Astrocyte of the spinal cord (primary cell): ENCODE data around the gene SLC30A9.

Source experiments
- DNase-seq: peaks from one replicate; pipeline ENCODE4 v3.0.0; 2011; ENCODE audit warnings: low read depth, low spot score
- H3K4me3 ChIP-seq: 2 replicates; pipeline ENCODE4 v1.5.1; 2011; ENCODE audit warnings: low read depth, mild to moderate bottlenecking, low read length, moderate library complexity
- in situ Hi-C: cut with HindIII; loops from 2 replicates; pipeline ENCODE4 v1.10.0; 2017; ENCODE audit warnings: low sequenced_read_pairs
- TF ChIP-seq, protein P1 (sequence below): IDR thresholded peaks from 2 replicates; pipeline ENCODE4 v1.5.1; 2012; ENCODE audit warnings: low read depth, mild to moderate bottlenecking, low read length, inconsistent platforms

The SLC30A9 gene

GRCh38 chr4:41992967-41993857, 2.9 kb downstream of the SLC30A9 start:
- no peak overlapping the region for H3K4me3 ChIP-seq
- in situ Hi-C loops = no loop called here
- TF ChIP-seq, protein P1, sequence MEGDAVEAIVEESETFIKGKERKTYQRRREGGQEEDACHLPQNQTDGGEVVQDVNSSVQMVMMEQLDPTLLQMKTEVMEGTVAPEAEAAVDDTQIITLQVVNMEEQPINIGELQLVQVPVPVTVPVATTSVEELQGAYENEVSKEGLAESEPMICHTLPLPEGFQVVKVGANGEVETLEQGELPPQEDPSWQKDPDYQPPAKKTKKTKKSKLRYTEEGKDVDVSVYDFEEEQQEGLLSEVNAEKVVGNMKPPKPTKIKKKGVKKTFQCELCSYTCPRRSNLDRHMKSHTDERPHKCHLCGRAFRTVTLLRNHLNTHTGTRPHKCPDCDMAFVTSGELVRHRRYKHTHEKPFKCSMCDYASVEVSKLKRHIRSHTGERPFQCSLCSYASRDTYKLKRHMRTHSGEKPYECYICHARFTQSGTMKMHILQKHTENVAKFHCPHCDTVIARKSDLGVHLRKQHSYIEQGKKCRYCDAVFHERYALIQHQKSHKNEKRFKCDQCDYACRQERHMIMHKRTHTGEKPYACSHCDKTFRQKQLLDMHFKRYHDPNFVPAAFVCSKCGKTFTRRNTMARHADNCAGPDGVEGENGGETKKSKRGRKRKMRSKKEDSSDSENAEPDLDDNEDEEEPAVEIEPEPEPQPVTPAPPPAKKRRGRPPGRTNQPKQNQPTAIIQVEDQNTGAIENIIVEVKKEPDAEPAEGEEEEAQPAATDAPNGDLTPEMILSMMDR = no peak
- DNase-seq = no peak

GRCh38 chr4:41994461-41994985, 4.2 kb downstream of the SLC30A9 start:
- TF ChIP-seq, protein P1 = no peak
- H3K4me3 ChIP-seq = no peak overlapping the region
- no peak for DNase-seq
- in situ Hi-C loops = no loop called here

DNA sequence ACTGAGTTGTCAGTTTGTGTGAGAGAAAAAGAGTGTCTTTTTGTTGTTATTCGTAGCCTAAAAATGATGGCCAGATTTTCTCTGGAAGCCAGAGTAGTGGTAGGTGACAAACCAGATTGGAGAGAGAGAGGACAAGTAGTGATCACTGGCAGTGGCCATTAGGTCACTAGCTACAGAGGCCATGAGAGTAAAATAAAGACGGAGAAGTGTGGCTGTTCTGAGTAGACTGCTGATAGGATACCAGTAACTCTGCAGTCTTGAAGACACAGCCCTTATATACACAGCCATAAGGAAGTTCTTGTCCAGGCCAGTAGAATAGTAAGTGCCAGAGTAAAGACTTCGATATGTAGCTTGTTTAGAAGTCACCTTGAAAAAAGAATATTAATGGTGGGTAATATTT, 7.7 kb downstream of the SLC30A9 start:
- in situ Hi-C loops = no loop called here
- TF ChIP-seq, protein P1 = no peak
- no peak overlapping the region for H3K4me3 ChIP-seq
- DNase-seq = no peak

DNA sequence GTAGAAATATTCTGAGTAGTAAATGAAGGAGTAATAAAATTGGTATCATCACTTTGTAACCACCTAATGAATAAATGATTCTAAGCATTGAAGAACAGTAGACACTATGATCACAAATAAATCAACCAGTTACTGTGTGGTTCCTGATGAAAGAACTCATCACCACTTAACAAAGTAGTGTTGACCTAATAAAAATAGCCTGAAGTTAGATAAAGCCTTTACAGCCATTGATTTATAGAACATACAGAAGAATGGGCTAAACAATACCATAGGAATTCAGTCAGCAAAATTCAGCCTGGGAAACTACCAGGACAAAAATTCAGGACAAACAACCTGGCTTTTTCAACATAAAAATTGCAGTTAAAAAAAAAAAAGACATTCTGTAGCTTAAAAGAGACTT, 9.0 kb downstream of the SLC30A9 start:
- TF ChIP-seq, protein P1 = no peak
- H3K4me3 ChIP-seq = no peak overlapping the region
- DNase-seq = no peak
- in situ Hi-C loops = no loop called here

GRCh38 chr4:42008011-42008786, 17.9 kb downstream of the SLC30A9 start:
- in situ Hi-C loops = no loop called here
- H3K4me3 ChIP-seq = no peak overlapping the region
- TF ChIP-seq, protein P1 = no peak
- no peak for DNase-seq

GRCh38 chr4:42015438-42015837, 25.1 kb downstream of the SLC30A9 start:
- TF ChIP-seq, protein P1 = no peak
- no peak overlapping the region for H3K4me3 ChIP-seq
- in situ Hi-C loops = no loop called here
- no peak for DNase-seq
